Sigmoid colon (tissue), 7 donors: ENCODE measurements around the gene USP53. TPM values are rescaled to one million over a fixed set of nuclear protein-coding genes. Genes with fewer than 3 reads are reported as not detected.

Experiments used
- DNase-seq: peaks from one replicate; pipeline ENCODE4 v3.0.0-alpha.2; 2019
- H3K27ac ChIP-seq, 4 donors: fragments of 200-600 bp; sonication (generic); one replicate each; pipeline ENCODE4 v1.5.1; 2016 to 2019; ENCODE audit warnings: mild to moderate bottlenecking in 1 of 4
- H3K27me3 ChIP-seq, 3 donors: fragments of 200-600 bp; sonication (generic); one replicate each; pipeline ENCODE4 v1.5.1; 2019; ENCODE audit warnings: mild to moderate bottlenecking in 1 of 3
- H3K36me3 ChIP-seq, 4 donors: fragments of 200-600 bp; sonication (generic); one replicate each; pipeline ENCODE4 v1.5.1; 2016 to 2019
- H3K4me1 ChIP-seq, 4 donors: fragments of 200-600 bp; sonication (generic); one replicate each; pipeline ENCODE4 v1.5.1; 2017 to 2019
- H3K4me3 ChIP-seq, 4 donors: fragments of 200-600 bp; sonication (generic); one replicate each; pipeline ENCODE4 v1.5.1; 2017 to 2019; ENCODE audit warnings: mild to moderate bottlenecking in 2 of 4, moderate library complexity in 1 of 4
- H3K9me3 ChIP-seq, 4 donors: fragments of 200-600 bp in 3 of 4; sonication (generic) in 3 of 4; one replicate each; pipeline versions ENCODE4 v1.5.1 to v1.6.1; 2013 to 2019
- EP300 ChIP-seq, 4 donors: sonication (generic); formaldehyde crosslinking; IDR thresholded peaks; one replicate each; pipeline ENCODE4 v1.6.1; 2017; ENCODE audit warnings: antibody characterized with exemption in 4 of 4
- POLR2A ChIP-seq, 2 donors: fragments of 450-650 bp; IDR thresholded peaks; one replicate each; pipeline ENCODE4 v1.6.1; 2016; ENCODE audit warnings: antibody characterized with exemption in 2 of 2, mild to moderate bottlenecking in 2 of 2, moderate library complexity in 2 of 2
- POLR2AphosphoS5 ChIP-seq, 4 donors: sonication (generic); formaldehyde crosslinking; IDR thresholded peaks; one replicate each; pipeline ENCODE4 v1.6.1; 2017; ENCODE audit warnings: antibody characterized with exemption in 4 of 4
- WGBS, 2 donors: extraction: QIAGEN DNeasy Blood & Tissue Kit; methylation state at CpG; one replicate each; pipeline ENCODE4 v1.1.7; 2013; 5-methylcytosine and 5-hydroxymethylcytosine counted together
- intact Hi-C: fragments of 100-400 bp; cut with DNase I; formaldehyde crosslinking; loops from one replicate; pipeline ENCODE4 v1.15.1; 2023
- polyA plus RNA-seq, 3 donors: library from polyadenylated mRNA; stranded (reverse); fragments of 200-250 nt; gene quantifications; one replicate each; pipeline ENCODE4 v1.2.3, GENCODE V29; 2013
- total RNA-seq, 4 donors: library from RNA; depleted of rRNA; stranded (reverse); fragments of >200 nt; gene quantifications; one replicate each; pipeline ENCODE4 v1.1.0, GENCODE V29; 2016
- TF ChIP-seq, protein P1 (sequence below), 4 experiments: fragments of 450-650 bp in 3 of 4; fragments of 200-600 bp in 1 of 4; IDR thresholded peaks; one replicate each; pipeline ENCODE4 v1.5.1; 2016 to 2019; ENCODE audit warnings: antibody characterized with exemption in 4 of 4, mild to moderate bottlenecking in 3 of 4, moderate library complexity in 2 of 4
- donor health status: healthy with polysubstance abuse.
- donor health status: Bipolar disorder and iron deficiency.
- donor health status: healthy.

Gene USP53
- total and polyA plus RNA-seq, 7 donors: 22.6 to 64.0 (median 34.7) TPM

DNA sequence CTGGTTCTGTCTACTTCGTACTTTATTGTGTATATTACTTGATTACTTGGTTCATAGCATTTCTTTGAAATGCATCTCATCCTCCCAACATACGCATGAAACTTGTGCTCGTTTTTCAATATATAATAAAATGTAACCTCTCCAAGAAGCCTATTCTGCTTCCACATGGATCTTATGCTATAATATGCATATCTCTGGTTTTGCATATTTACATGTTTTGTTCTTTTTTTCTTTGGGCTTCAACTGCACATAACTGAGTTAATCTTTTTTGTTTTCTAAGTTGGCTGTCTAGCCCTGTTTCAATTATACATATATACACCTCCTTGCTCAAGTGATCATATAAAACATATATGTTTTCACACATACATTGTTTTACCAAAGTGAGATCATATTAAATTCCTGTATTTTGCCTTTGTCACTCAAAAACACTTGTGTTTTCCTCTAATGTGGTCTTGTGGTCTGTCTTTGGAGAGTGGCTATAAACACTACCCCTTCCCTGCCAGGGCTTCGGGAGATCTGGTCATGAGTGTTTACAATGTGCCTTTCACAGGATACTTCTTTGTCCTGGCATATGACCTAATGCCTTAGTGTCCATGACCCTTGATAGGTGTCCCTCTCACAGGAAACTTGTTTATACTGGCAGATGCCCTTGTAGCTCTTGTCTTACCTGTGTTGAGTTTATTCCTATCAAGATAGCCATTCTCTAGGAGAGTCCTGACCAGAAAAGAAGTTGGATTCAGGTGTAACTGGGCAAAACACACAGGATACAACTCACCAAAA is 17.6 kb downstream of the USP53 start:
- Histone ChIP-seq H3K27me3 (no peaks in the 10 kb centered on the region), H3K4me1 (peaks cover 0 to 7% (median 6%) of the 10 kb centered on the region in 4 donors), H3K4me3 (no peak overlapping the region), H3K36me3 (peaks cover 0 to 1% (median 0%) of the 10 kb centered on the region in 4 donors), H3K27ac (no peak overlapping the region), H3K9me3 (no peaks in the 10 kb centered on the region)
- intact Hi-C loops: no loop called here
- 86 to 92% methylated on average over 4 of the region's 4 CpGs for WGBS, 2 donors
- DNase-seq: no peak
- TF ChIP-seq EP300 (IDR thresholded peaks at IDR 0.05): no peak
- TF ChIP-seq POLR2AphosphoS5 (IDR thresholded peaks at IDR 0.05): no peak
- TF ChIP-seq, protein P1, sequence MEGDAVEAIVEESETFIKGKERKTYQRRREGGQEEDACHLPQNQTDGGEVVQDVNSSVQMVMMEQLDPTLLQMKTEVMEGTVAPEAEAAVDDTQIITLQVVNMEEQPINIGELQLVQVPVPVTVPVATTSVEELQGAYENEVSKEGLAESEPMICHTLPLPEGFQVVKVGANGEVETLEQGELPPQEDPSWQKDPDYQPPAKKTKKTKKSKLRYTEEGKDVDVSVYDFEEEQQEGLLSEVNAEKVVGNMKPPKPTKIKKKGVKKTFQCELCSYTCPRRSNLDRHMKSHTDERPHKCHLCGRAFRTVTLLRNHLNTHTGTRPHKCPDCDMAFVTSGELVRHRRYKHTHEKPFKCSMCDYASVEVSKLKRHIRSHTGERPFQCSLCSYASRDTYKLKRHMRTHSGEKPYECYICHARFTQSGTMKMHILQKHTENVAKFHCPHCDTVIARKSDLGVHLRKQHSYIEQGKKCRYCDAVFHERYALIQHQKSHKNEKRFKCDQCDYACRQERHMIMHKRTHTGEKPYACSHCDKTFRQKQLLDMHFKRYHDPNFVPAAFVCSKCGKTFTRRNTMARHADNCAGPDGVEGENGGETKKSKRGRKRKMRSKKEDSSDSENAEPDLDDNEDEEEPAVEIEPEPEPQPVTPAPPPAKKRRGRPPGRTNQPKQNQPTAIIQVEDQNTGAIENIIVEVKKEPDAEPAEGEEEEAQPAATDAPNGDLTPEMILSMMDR (IDR thresholded peaks at IDR 0.05): no peak
- TF ChIP-seq POLR2A (IDR thresholded peaks at IDR 0.05): no peak

DNA sequence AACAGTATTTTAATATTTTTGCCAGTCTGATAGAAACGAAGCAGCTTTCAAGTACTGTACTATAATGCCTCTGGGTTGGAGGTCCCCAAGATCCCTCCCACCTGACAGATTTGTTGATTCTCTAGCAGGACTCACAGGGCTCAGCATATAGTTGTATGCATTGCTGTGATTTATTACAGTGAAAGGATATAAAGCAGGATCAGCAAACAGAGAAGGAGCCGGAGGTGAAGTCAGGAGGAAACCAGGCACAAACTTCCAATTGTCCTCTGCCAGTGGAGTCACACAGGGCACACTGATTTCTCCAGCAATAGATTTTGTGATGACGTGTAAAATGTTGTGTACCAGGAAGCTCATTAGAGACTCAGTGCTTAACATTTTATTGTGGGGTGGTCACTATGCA is 19.0 kb downstream of the USP53 start:
- DNase-seq: no peak
- Histone ChIP-seq H3K36me3 (peaks cover 0 to 11% (median 1%) of the 10 kb centered on the region in 4 donors), H3K4me1 (peaks cover 0 to 7% (median 6%) of the 10 kb centered on the region in 4 donors), H3K9me3 (no peaks in the 10 kb centered on the region), H3K4me3 (no peak overlapping the region), H3K27ac (no peak overlapping the region), H3K27me3 (no peaks in the 10 kb centered on the region)
- intact Hi-C loops: no loop called here
- TF ChIP-seq POLR2AphosphoS5 (IDR thresholded peaks at IDR 0.05) (no peak), POLR2A (IDR thresholded peaks at IDR 0.05) (no peak), EP300 (IDR thresholded peaks at IDR 0.05) (no peak)
- TF ChIP-seq, protein P1 (IDR thresholded peaks at IDR 0.05): no peak
- WGBS, 2 donors: 17 to 60% methylated on average over 3 of the region's 3 CpGs

DNA sequence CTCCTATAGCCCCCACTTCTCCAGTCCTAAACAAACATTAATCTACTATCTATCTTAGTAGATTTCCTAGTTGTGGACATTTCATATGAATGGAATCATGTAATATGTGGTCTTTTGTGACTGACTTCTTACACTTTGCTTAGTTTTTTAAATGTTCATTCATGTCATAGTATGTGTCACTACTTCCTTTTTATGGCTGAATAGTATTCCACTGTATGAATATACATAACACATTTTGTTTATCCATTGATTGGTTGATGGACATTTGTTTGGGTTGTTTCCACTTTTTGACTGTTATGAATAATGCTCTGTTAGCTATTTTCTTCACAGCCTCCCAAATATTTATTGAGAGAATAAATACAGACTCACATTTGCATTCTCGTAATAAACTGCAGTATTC is 19.8 kb downstream of the USP53 start:
- Histone ChIP-seq H3K27me3 (no peaks in the 10 kb centered on the region), H3K36me3 (peaks cover 0 to 11% (median 1%) of the 10 kb centered on the region in 4 donors), H3K4me3 (no peak overlapping the region), H3K27ac (no peak overlapping the region), H3K9me3 (no peaks in the 10 kb centered on the region), H3K4me1 (peaks cover 0 to 7% (median 6%) of the 10 kb centered on the region in 4 donors)
- DNase-seq: no peak
- no peak for TF ChIP-seq POLR2A (IDR thresholded peaks at IDR 0.05)
- TF ChIP-seq EP300 (IDR thresholded peaks at IDR 0.05): no peak
- TF ChIP-seq, protein P1 (IDR thresholded peaks at IDR 0.05): no peak
- TF ChIP-seq POLR2AphosphoS5 (IDR thresholded peaks at IDR 0.05): no peak
- WGBS, 2 donors: 97 to 100% methylated on average over 1 of the region's 1 CpG
- intact Hi-C loops: no loop called here

DNA sequence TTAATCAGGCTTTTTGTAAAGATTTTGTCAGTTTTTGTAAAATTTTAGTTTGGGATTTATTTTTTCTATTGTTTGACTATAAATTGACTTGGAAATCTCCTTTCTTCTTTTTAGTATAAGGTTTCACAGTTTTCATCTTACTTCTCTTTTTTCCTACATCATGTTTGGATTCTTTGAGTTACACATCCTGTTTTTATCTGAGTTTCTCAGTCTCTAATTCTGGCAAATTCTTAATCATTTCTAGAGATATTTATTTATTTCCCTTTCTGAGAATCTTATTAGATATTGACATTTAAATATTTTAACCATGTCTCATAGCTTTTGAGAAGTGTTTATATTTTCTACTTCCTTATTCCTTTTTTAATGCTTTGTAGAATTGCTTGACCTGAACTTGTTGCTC is 20.7 kb downstream of the USP53 start:
- TF ChIP-seq POLR2AphosphoS5 (IDR thresholded peaks at IDR 0.05) (no peak), POLR2A (IDR thresholded peaks at IDR 0.05) (no peak), EP300 (IDR thresholded peaks at IDR 0.05) (no peak)
- TF ChIP-seq, protein P1 (IDR thresholded peaks at IDR 0.05): no peak
- no peak overlapping the region for H3K27ac ChIP-seq
- no peaks in the 10 kb centered on the region for H3K9me3 ChIP-seq
- peaks cover 0 to 11% (median 1%) of the 10 kb centered on the region in 4 donors for H3K36me3 ChIP-seq
- DNase-seq: no peak
- H3K4me3 ChIP-seq: no peak overlapping the region
- H3K4me1 ChIP-seq: peaks cover 0 to 7% (median 6%) of the 10 kb centered on the region in 4 donors
- H3K27me3 ChIP-seq: no peaks in the 10 kb centered on the region
- intact Hi-C loops: no loop called here
